ENCODE results near the gene VTCN1.

Gene VTCN1

DNA sequence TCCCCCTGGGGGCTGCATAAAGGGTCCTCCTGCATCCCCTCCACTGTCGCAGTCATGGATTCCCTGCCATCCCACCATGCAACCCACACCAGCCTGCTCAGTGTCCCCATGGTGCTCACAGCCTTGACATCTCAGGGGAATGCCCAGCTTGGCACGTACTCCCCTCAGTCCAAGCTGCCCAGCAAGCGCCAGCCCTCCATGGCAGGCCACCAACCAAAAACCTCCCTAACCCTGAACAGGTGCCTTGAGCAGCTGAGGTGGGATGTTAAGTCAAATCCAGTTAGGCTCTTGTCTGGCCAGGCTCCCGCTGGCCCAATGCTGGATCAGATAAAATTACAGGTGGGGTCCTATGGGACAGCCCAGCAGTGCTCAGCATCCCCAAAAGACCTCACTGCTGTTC is 341 bp downstream of the VTCN1 start:
- no peak for DNase-seq (ENCODE audit: low read depth in 1 of 2, low spot score in 1 of 2)

DNA sequence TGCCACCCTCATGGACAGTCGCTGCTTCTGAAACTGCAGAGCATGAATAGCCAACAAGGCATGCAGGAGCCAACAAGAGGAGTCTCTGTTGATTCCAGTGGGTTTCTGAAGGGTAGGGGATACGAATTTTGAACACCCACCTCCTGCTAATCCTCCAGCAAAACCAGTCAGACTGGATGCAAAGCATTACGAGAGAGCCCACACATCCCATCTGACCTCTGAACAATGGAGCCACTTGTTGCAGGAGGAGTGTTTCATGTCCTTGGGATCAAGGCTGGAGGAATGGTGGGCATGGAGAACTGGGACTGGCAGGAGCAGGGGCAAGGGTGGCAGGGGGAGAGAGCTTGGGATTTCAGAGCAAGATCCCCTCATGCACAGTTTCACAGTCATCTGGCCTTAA is 1.6 kb downstream of the VTCN1 start:
- DNase-seq (ENCODE audit: low read depth in 1 of 2, low spot score in 1 of 2) = no peak

DNA sequence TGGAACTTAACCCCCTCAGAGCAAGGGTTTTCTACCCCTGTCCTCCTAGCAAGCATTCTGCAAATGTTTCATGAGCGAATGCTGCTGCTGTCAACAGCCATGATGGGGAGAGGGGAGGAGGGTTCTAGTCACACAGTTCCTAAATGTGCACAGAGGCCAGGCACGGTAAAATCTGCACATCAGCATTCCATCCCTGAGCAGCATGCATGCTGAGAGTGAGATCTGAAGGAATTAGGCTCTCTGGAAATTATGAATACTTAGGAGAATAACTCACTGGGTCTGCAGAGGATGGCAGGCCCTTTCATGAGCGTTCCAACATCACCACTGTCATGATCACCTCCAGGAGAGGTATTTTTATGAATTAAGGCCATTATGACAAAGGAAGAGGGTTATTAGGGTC is 2.1 kb downstream of the VTCN1 start:
- DNase-seq (ENCODE audit: low read depth in 1 of 2, low spot score in 1 of 2) = no peak

DNA sequence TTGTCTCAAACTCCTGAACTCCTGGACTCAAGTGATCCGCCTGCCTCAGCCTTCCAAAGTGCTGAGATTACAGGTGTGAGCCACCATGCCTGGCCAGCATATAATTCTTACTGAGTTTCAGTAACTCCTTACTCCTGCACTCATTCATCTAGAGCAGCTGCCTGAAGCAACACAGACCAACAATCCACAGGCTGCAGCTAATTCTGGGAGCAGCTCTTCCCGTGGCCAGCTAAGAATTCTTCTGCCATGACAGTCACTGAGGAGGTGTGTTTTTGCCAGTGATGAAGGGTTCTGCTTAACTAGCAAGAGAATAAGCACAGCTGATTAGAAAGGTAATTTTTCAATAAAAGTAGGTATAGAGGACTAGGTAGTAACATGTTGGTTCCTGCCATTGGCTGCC is 5.4 kb downstream of the VTCN1 start:
- DNase-seq (ENCODE audit: low read depth in 1 of 2, low spot score in 1 of 2) = no peak

DNA sequence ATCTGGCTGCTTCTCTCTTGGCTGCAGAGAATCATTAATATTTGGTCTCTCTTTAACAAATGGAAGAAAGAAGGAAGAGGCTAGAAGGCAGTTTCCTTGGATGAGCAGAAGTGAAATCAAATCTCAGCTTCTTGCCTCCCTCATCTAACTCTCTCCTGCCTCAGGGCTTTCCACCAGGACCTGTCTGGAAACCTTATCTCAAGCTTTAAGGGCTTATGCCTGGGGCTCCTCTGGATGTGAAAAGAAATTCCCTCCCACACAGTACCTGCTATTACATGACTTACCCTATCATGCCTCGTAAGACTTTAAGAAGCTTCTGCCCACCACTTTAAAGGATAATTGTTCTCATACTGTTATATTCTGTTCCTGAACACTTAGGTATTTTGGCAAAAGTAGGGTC is 8.9 kb downstream of the VTCN1 start:
- no peak for DNase-seq (ENCODE audit: low read depth in 1 of 2, low spot score in 1 of 2)

DNA sequence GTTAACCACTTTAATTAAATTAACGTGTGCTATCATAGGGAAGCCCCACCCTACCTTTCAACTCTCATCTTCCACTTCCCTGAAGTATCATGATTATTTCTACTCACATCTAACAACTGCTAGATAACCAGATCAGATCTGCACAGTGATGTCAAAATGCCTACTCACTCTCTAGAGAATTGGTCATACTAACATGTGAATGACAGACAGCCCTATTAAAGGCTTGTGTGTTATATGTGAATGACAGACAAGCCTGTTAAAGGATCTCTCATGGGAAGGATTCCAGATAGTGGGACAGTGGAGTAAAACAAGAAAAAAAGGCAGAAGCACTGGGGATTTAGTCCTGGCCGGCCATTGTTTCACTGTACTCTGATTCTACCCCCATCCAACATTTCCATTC is 12.6 kb downstream of the VTCN1 start:
- no peak for DNase-seq (ENCODE audit: low read depth in 1 of 2, low spot score in 1 of 2)

DNA sequence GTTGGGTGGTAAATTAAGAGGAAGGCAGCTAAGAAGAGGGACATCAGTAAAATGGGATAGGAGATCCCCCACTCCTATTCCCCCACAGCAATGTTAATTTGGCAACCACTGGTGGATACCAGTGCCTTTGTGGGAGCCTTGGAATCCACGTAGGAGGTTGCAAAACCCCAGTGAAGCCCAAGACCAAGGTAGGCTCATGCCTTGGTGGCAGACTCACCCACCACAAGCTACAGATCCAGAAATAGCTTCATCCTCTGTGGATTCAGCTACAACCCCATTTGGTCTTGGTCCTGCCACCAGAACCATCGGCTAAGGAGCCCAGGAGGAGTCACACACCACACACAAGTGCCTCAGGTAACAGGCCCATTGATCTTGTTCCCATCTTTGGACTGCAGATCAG is 21.0 kb downstream of the VTCN1 start:
- no peak for DNase-seq (ENCODE audit: low read depth in 1 of 2, low spot score in 1 of 2)

DNA sequence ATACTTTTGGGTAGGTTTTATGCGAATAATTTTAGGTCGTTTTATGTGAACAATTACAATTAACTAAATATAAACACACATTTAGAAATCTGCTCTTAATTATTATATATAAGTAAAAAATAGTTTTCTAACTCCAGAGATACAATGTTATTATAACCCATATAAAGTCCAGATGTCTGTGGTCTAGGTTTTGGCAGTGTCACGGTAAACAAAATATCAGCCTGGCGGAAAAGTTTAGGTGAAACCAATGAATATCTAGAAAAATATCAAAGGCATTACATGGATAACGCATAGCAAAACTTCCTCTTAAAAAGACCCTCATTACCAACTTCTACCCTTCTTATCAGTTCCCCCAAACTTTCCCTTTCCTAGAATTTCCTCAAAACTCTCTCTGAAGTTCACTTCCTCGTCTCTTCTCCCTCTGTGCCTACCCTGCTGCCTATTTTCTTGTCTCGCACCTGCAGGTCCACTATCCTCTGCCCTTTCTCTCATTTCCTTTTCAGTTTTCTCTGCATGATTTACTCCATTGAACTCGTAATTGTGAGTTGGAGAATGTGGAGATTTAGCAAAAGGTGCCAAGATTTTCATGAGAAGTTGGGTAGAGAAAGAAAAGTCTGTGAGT is 21.8 kb downstream of the VTCN1 start:
- no peak for DNase-seq (ENCODE audit: low read depth in 1 of 2, low spot score in 1 of 2)

DNA sequence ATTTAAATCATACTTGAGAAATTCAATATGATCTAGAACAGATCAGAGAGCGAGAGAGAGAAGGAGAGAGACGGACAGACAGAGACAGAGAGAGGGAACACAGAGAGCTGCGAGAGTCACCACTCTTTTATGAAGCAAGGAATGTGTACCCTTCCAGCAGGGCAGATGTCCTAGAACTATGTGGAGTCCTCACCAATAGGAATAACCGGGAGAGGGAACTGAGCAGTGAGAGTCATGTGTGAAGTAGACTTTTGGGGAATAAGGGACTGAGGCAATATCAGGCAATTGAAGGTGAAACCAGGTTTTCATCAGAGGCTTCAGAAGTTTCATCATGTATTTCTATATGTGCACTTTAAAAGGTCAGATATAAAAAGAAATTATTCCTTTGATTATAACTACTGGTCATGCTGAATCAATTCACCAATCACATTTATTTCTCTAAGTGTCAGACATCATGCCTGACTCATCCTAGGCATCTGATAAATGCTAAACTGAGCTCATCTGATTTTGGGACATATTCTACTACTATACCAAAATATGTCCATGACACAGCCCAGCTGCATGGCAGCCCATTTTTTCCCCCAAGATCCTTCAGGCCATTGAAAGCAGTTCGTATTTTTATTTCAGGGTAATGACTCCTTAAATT is 22.4 kb downstream of the VTCN1 start:
- no peak for DNase-seq (ENCODE audit: low read depth in 1 of 2, low spot score in 1 of 2)

DNA sequence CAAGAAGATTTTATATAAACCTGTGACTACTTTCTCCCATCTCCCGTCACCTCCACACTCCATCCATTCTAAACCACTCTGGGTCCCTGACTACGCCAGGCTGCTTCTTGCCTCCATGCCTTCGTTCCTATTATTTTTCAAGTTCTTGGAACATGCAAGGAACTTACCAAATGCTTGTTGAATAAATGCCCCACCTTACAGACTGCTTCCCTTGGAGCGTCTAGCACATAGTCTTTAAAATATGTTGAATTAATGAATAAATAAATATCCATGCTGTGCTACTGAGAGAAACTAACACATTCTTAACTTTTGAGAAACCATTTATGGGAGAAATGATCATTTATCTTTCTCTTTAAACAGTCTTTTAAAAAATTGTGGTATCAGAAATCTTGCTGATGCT is 27.6 kb downstream of the VTCN1 start:
- no peak for DNase-seq (ENCODE audit: low read depth in 1 of 2, low spot score in 1 of 2)

DNA sequence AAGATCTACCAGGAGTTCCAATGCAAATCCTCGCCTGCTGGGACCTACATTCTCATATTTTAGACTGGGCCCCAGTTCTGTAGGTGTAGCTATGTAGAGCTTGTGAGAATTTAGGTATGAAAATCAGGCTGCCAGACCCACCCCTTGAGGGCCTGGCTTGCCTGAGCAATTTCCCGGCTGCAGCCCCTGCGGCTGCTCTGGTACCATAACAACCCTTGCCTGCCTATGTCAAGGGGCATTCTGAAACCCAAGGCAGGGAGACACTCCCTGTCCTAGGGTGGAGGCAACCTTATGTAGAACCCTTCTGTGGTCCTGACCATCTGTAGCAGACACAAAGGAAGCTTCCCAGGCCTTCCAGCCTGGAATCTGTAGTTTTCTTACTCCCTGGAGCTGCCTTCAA is 28.4 kb downstream of the VTCN1 start:
- DNase-seq (ENCODE audit: low read depth in 1 of 2, low spot score in 1 of 2) = no peak

DNA sequence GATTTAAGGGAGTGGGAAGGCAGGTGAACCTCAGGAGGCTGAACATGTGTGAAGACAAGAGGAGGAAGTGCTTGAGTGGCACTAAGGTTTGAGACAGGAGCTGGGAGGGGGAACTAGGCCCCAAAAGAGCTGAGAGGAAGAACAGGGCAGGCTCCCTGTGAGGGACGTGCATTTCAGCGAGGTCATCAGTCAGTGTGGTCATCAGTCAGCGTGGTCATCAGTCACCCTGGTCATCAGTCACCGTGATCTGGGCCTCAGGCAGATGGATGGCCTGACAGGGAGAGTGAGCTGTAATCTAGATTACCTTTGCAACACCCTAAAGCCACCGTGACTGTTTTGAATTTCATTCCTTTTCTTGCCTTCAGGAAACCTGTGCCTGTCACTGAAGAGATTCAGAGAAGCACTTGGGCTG is 29.1 kb downstream of the VTCN1 start:
- DNase-seq (ENCODE audit: low read depth in 1 of 2, low spot score in 1 of 2) = no peak

DNA sequence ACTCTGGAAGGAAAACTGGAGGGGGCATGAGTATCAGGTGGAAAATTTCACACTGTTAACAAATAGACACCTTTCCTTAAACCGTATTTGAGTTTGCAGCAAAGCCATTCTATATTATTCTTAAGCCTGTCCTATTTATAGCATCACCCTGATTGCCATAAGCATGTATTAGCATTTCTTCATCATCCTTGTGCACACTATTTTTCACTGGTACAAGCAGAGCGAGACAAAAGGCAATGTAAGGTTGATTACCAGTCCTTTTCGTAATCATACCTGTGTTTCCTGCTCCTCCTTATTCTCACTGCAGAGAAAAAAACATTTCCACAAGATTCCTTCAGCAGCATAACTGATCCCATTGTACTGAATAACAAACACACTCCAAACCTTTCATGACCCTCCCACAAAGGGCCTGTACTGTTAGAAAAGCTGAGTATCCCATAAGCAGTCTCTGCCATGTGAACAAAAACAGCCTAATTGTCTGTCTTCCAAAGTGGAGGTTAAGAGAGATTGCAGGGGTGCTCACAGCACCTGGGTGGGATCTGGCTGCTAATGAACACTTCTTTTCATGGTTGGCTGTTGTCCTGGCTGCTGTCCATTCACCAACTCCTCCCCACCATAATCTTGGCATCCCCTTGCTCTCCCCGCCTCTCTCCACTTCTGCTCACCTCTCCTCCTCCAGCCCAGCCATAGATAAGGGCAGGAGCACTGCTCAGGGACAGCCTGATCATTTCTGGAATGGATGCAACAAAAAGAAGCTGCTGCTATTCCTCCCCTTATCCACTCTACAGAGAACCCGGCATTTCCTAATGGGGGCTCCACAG is 30.4 kb downstream of the VTCN1 start:
- DNase-seq (ENCODE audit: low read depth in 1 of 2, low spot score in 1 of 2) = no peak

DNA sequence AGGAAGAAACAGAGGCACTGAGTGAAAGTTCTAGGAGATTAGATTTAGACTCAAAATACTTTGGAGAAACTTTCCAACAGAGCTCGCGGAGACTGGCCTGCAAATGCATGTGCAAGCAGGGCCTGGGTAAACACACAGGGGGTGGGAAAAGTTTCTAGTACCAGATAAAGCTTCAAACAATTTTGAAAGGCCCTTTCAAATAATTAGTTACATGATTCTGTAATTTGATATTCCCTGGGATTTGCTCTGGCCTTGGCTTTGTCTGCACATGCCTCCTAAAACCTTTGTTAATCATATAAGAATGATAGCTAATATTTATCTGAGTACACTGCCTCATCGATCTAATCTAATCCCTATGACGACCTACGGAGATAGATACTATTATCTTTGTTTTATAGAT is 31.3 kb downstream of the VTCN1 start:
- no peak for DNase-seq (ENCODE audit: low read depth in 1 of 2, low spot score in 1 of 2)

DNA sequence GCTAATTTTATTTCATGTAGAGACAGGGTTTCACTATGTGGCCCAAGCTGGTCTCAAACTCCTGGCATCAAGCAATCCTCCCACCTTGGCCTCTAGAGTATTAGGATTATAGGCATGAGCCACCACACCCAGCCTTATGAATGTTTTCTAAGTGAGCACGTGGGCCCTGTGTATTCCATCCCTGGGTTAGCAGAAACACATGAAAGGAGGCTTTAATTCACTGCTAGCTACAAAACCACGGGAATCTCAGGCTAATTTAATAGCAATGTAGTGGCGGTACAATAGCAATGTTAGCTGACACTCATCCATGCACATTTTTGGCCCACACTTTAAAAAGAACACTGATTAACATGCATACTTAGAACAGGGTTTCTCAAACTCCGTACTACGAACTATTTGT is 32.0 kb downstream of the VTCN1 start:
- no peak for DNase-seq (ENCODE audit: low read depth in 1 of 2, low spot score in 1 of 2)

DNA sequence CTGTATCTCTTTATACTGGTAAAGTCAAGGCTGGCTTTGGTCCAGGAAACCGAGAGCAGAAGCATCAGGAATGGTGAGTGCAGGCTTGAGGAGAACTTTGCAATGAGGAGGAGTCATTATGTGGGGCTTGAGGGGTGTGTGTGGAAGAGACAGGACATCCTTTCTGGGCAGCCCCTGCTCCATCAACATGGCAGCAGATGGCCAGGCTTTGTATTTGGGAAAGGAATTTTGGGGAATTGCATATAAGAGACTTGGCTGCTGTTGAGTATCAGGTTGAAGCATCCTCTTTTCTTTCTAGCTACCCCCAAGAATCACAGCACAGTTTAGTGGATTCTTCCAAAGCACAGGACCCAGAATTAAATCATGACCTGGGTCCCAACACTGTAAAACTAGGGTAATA is 33.4 kb downstream of the VTCN1 start:
- no peak for DNase-seq (ENCODE audit: low read depth in 1 of 2, low spot score in 1 of 2)

DNA sequence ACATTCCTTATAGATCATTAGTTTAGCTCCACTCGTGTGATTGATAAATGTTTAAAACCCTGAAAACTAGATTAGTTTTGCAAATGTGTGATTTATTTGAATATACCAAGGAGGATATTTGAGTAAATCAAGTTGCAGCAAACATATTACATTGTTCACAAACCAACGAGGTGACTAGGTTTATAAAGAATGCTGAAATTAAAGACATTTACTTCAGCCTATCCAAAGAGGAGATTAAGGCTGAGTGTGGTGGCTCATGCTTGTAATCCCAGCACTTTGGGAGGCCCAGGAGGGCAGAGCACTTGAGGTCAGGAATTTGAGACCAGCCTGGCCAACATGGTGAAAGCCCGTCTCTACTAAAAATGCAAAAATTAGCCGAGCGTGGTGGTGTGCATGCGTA is 34.1 kb downstream of the VTCN1 start:
- DNase-seq (ENCODE audit: low read depth in 1 of 2, low spot score in 1 of 2) = no peak

DNA sequence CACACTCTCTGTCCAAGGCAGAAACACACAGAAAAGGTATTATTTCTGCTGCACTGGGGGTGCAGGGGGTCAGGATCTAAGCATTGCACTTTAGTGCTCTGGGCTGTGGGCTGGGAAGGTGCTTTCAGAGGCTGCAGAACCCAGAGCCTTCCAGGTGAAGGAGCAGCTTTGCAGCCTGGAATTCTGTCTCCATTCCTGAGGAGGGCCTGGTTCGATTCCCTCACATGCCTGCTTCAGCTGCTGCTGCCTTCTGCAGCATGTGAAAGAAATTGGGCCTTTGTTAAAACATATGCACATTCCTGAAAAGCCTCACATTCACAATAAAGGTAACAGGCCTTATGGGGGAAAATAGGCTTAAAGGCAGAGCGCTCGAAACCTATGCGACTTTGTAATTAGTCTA is 35.9 kb downstream of the VTCN1 start:
- DNase-seq (ENCODE audit: low read depth in 1 of 2, low spot score in 1 of 2) = no peak

DNA sequence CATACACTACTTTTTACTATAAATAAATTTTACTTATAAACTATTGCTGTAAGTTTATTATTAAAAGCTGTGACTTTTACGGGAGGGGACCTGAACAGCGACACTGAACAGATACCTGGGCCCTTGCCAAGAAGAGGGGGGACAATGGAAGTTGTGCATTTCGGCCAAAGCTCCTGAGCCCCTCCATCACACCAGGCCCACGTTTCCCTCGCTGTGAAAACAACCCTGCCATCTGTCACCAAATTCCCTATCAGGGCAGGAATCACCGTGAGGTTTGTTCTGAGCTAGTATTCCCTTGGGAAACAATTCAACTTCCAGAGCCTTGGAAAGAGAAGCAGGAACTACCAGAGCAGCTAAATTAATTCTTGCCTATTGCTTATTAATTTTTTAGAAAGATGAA is 37.0 kb downstream of the VTCN1 start:
- DNase-seq (ENCODE audit: low read depth in 1 of 2, low spot score in 1 of 2) = no peak

DNA sequence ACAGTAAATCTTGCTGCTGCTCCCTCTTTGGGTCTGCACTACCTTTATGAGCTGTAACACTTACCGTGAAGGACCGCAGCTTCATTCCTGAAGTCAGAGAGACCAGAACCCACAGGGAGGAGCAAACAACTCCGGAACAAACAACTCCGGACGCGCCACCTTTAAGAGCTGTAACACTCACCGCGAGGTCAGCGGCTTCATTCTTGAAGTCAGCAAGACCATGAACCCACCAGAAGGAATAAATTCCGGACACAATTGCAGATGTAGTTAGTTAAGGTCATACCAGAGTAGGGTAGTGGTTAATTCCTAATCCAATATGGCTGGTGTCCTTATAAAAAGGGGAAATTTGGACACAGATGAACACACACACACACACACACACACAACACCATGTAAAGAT is 37.7 kb downstream of the VTCN1 start:
- no peak for DNase-seq (ENCODE audit: low read depth in 1 of 2, low spot score in 1 of 2)

DNA sequence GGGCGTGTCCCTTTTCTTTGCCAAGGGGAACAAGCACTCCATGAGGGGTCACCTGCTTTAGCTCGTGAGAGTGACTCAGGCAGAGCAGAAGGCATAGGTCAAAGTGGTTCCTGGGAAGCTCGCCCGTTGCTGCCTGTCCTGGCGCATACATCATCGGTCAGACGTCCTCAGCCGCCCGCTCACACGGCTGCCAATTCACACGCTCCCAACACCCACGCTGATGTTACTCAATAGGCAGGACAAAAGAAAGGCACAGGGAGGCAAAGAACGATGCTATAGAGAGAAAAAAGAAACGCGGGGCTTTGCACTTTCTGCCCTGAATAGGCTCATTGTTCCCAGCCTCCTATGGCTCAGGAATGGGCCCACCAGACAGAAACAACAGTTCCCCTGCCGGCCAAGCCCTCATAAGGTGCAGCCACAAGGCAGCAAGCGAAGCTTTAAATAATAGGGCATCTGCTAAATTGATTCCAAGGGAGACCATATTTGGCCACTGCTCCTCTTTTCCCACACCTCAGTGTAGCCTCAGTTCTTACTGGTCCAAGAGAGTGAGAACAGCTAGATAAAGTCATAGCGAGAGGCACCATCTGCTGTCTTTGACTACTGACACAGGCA is 38.7 kb downstream of the VTCN1 start:
- DNase-seq (ENCODE audit: low read depth in 1 of 2, low spot score in 1 of 2) = no peak
